ENCODE data around the gene MUC4. TPM values are rescaled to one million over a fixed set of nuclear protein-coding genes. Genes with fewer than 3 reads are reported as not detected.
"Not testable (repeated sequence)": the region's sequence is repeated elsewhere in the genome, so short reads cannot be mapped to it uniquely, and the experiment has no call there.

The MUC4 gene
- polyA plus RNA-seq, 3 donors, result not detected

DNA sequence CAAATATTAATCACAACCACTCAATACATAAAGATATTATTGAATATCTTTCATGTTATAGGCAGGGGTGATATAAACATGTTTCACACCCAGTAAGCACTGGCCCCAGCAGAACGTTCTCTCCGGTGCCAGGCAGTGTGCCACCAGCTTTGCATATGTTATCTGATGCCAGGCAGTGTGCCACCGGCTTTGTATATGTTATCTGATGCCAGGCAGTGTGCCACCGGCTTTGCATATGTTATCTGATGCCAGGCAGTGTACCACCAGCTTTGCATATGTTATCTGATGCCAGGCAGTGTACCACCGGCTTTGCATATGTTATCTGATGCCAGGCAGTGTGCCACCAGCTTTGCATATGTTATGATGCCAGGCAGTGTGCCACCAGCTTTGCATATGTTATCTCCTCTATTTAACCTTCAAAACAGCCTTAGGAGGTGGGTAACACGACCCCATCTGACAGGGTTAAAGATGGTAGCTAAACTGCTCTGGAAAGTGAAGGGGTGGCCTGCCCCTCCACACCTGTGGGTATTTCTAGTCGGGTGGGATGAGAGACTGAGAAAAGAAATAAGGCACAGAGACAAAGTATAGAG is 84.0 kb downstream of the MUC4 start:
- Histone ChIP-seq H3K27me3 (ENCODE audit: control insufficient read depth in 2 of 2, insufficient read depth in 2 of 2, low read length in 2 of 2) (no peaks in the 10 kb centered on the region), H3K4me2 (replicated peaks; ENCODE audit: extremely low read depth, low read length, poor library complexity, severe bottlenecking) (no peak overlapping the region), H3K27ac (ENCODE audit: low read depth in 1 of 2, low read length in 2 of 2) (no peak overlapping the region), H3K9me3 (replicated peaks in 1 of 2; ENCODE audit: control insufficient read depth in 1 of 2, insufficient read depth in 1 of 2, low read length in 2 of 2) (no peaks in the 10 kb centered on the region), H4K20me1 (ENCODE audit: insufficient read depth, low read length) (no peaks in the 10 kb centered on the region), H3K9ac (ENCODE audit: insufficient read depth, low read length, poor library complexity, severe bottlenecking) (no peak overlapping the region), H3K4me3 (replicated peaks in 1 of 3; ENCODE audit: low read depth in 2 of 3, low read length in 3 of 3) (no peak overlapping the region), H3K79me2 (ENCODE audit: insufficient read depth, low read length) (no peaks in the 10 kb centered on the region), H3K4me1 (ENCODE audit: control insufficient read depth in 1 of 2, insufficient read depth in 2 of 2, low read length in 2 of 2) (no peaks in the 10 kb centered on the region), H2AFZ (ENCODE audit: insufficient read depth, low read depth, low read length, poor library complexity, severe bottlenecking) (no peak overlapping the region), H3K36me3 (replicated peaks in 1 of 2; ENCODE audit: control insufficient read depth in 1 of 2, insufficient read depth in 2 of 2, low read length in 2 of 2) (no peaks in the 10 kb centered on the region)
- TF ChIP-seq, protein P1, sequence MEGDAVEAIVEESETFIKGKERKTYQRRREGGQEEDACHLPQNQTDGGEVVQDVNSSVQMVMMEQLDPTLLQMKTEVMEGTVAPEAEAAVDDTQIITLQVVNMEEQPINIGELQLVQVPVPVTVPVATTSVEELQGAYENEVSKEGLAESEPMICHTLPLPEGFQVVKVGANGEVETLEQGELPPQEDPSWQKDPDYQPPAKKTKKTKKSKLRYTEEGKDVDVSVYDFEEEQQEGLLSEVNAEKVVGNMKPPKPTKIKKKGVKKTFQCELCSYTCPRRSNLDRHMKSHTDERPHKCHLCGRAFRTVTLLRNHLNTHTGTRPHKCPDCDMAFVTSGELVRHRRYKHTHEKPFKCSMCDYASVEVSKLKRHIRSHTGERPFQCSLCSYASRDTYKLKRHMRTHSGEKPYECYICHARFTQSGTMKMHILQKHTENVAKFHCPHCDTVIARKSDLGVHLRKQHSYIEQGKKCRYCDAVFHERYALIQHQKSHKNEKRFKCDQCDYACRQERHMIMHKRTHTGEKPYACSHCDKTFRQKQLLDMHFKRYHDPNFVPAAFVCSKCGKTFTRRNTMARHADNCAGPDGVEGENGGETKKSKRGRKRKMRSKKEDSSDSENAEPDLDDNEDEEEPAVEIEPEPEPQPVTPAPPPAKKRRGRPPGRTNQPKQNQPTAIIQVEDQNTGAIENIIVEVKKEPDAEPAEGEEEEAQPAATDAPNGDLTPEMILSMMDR (IDR thresholded peaks at IDR 0.05), result no peak
- DNase-seq, result no peak
- 64% methylated on average over 5 of the region's 7 CpGs for WGBS (ENCODE audit: insufficient coverage)
- Mint-ChIP-seq H3K4me1 (no peaks in the 10 kb centered on the region), H3K27me3 (ENCODE audit: low read depth in 3 of 3) (peaks cover 2 to 10% (median 5%) of the 10 kb centered on the region in 3 donors), H3K27ac (no peak overlapping the region), H3K4me3 (no peak overlapping the region), H3K36me3 (no peaks in the 10 kb centered on the region), H3K9me3 (no peaks in the 10 kb centered on the region)
- intact Hi-C loops (cut with micrococcal nuclease), result no loop called here

DNA sequence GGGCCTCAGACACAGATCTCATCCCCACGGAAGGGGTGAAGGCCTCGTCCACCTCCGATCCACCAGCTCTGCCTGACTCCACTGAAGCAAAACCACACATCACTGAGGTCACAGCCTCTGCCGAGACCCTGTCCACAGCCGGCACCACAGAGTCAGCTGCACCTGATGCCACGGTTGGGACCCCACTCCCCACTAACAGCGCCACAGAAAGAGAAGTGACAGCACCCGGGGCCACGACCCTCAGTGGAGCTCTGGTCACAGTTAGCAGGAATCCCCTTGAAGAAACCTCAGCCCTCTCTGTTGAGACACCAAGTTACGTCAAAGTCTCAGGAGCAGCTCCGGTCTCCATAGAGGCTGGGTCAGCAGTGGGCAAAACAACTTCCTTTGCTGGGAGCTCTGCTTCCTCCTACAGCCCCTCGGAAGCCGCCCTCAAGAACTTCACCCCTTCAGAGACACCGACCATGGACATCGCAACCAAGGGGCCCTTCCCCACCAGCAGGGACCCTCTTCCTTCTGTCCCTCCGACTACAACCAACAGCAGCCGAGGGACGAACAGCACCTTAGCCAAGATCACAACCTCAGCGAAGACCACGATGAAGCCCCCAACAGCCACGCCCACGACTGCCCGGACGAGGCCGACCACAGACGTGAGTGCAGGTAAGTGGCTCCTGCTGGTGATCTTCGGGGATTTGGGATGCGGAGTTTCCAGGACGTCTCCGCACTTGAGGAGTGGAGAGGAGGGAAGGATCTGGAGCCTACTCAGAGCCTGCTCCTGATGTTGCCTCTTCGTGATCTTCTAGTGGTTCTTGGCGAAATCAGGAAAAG is 85.6 kb downstream of the MUC4 start:
- H3K36me3 ChIP-seq (replicated peaks in 1 of 2; ENCODE audit: control insufficient read depth in 1 of 2, insufficient read depth in 2 of 2, low read length in 2 of 2); H4K20me1 ChIP-seq (ENCODE audit: insufficient read depth, low read length); H3K27ac ChIP-seq (ENCODE audit: low read depth in 1 of 2, low read length in 2 of 2); H3K4me3 ChIP-seq (replicated peaks in 1 of 3; ENCODE audit: low read depth in 2 of 3, low read length in 3 of 3); H3K9ac ChIP-seq (ENCODE audit: insufficient read depth, low read length, poor library complexity, severe bottlenecking); H3K27me3 Mint-ChIP-seq (ENCODE audit: low read depth in 3 of 3); H3K79me2 ChIP-seq (ENCODE audit: insufficient read depth, low read length); H3K36me3 Mint-ChIP-seq; H3K9me3 ChIP-seq (replicated peaks in 1 of 2; ENCODE audit: control insufficient read depth in 1 of 2, insufficient read depth in 1 of 2, low read length in 2 of 2); H3K4me1 Mint-ChIP-seq; H3K4me3 Mint-ChIP-seq; H3K27me3 ChIP-seq (ENCODE audit: control insufficient read depth in 2 of 2, insufficient read depth in 2 of 2, low read length in 2 of 2); H3K9me3 Mint-ChIP-seq; H2AFZ ChIP-seq (ENCODE audit: insufficient read depth, low read depth, low read length, poor library complexity, severe bottlenecking); H3K4me2 ChIP-seq (replicated peaks; ENCODE audit: extremely low read depth, low read length, poor library complexity, severe bottlenecking); H3K27ac Mint-ChIP-seq; intact Hi-C loops (cut with micrococcal nuclease); H3K4me1 ChIP-seq (ENCODE audit: control insufficient read depth in 1 of 2, insufficient read depth in 2 of 2, low read length in 2 of 2); DNase-seq: not testable (repeated sequence)
- 77% methylated on average over 25 of the region's 32 CpGs for WGBS (ENCODE audit: insufficient coverage)

DNA sequence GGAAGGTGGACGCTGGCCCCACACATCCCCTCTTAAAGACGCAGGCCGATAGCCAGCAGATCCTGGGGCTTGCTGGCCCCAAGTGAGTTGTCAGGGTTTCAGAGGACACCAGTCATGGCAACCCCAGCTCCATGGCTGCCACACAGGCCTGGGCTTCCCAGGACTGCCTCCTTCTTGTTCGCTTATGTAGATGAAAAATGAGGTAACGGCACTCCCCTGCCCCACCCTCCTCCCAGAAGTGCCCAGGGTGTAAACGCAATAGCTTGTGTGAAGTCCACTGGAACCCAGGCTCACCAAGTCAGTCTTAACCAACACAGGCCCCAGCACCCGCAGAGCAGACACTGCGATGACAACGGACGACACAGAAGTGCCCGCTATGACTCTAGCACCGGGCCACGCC is 87.4 kb downstream of the MUC4 start:
- H3K27ac Mint-ChIP-seq; H3K9me3 Mint-ChIP-seq; H2AFZ ChIP-seq (ENCODE audit: insufficient read depth, low read depth, low read length, poor library complexity, severe bottlenecking); H3K36me3 Mint-ChIP-seq; H3K4me2 ChIP-seq (replicated peaks; ENCODE audit: extremely low read depth, low read length, poor library complexity, severe bottlenecking); H3K4me3 ChIP-seq (replicated peaks in 1 of 3; ENCODE audit: low read depth in 2 of 3, low read length in 3 of 3); H3K4me3 Mint-ChIP-seq; H3K9me3 ChIP-seq (replicated peaks in 1 of 2; ENCODE audit: control insufficient read depth in 1 of 2, insufficient read depth in 1 of 2, low read length in 2 of 2); H3K4me1 ChIP-seq (ENCODE audit: control insufficient read depth in 1 of 2, insufficient read depth in 2 of 2, low read length in 2 of 2); intact Hi-C loops (cut with micrococcal nuclease); H3K4me1 Mint-ChIP-seq; H4K20me1 ChIP-seq (ENCODE audit: insufficient read depth, low read length); H3K79me2 ChIP-seq (ENCODE audit: insufficient read depth, low read length); H3K36me3 ChIP-seq (replicated peaks in 1 of 2; ENCODE audit: control insufficient read depth in 1 of 2, insufficient read depth in 2 of 2, low read length in 2 of 2); H3K9ac ChIP-seq (ENCODE audit: insufficient read depth, low read length, poor library complexity, severe bottlenecking); DNase-seq; H3K27ac ChIP-seq (ENCODE audit: low read depth in 1 of 2, low read length in 2 of 2); H3K27me3 ChIP-seq (ENCODE audit: control insufficient read depth in 2 of 2, insufficient read depth in 2 of 2, low read length in 2 of 2): not testable (repeated sequence)
- H3K27me3 Mint-ChIP-seq (ENCODE audit: low read depth in 3 of 3), result peaks cover 6 to 12% (median 11%) of the 10 kb centered on the region in 3 donors
- no CpG with 5 or more reads among the region's 13 CpGs for WGBS (ENCODE audit: insufficient coverage)

DNA sequence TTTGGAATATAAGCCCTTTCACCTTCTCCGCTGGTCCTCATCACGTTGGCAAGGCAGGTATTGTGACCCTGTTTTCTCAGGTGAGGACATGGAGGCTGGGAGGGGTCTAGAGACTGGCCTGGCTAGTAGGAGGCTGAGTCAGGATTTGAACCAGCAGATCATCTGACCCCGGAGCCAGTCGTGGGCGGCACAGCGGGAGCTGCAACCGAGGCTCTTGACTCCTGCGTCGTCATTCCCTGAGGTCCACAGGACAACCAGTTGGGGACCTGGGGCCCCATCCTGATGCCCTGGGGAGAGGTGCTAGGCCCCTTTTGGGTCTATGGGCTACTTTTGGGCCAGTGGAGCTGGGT is 88.8 kb downstream of the MUC4 start:
- H3K36me3 Mint-ChIP-seq; H3K27ac ChIP-seq (ENCODE audit: low read depth in 1 of 2, low read length in 2 of 2); H3K27me3 ChIP-seq (ENCODE audit: control insufficient read depth in 2 of 2, insufficient read depth in 2 of 2, low read length in 2 of 2); H3K4me3 ChIP-seq (replicated peaks in 1 of 3; ENCODE audit: low read depth in 2 of 3, low read length in 3 of 3); H3K9me3 Mint-ChIP-seq; H3K36me3 ChIP-seq (replicated peaks in 1 of 2; ENCODE audit: control insufficient read depth in 1 of 2, insufficient read depth in 2 of 2, low read length in 2 of 2); H3K4me1 ChIP-seq (ENCODE audit: control insufficient read depth in 1 of 2, insufficient read depth in 2 of 2, low read length in 2 of 2); H4K20me1 ChIP-seq (ENCODE audit: insufficient read depth, low read length); H3K79me2 ChIP-seq (ENCODE audit: insufficient read depth, low read length); intact Hi-C loops (cut with micrococcal nuclease); DNase-seq; H3K4me3 Mint-ChIP-seq; H3K27ac Mint-ChIP-seq; H3K4me2 ChIP-seq (replicated peaks; ENCODE audit: extremely low read depth, low read length, poor library complexity, severe bottlenecking); H2AFZ ChIP-seq (ENCODE audit: insufficient read depth, low read depth, low read length, poor library complexity, severe bottlenecking); H3K9me3 ChIP-seq (replicated peaks in 1 of 2; ENCODE audit: control insufficient read depth in 1 of 2, insufficient read depth in 1 of 2, low read length in 2 of 2); H3K4me1 Mint-ChIP-seq; H3K9ac ChIP-seq (ENCODE audit: insufficient read depth, low read length, poor library complexity, severe bottlenecking): not testable (repeated sequence)
- peaks cover 10 to 12% (median 11%) of the 10 kb centered on the region in 3 donors for H3K27me3 Mint-ChIP-seq (ENCODE audit: low read depth in 3 of 3)
- WGBS (ENCODE audit: insufficient coverage), result 88% methylated on average over 2 of the region's 9 CpGs

Measured in CD14-positive monocyte (primary cell).